DMS79 (cell line): ENCODE results near the gene CSNK1G2.

Experiments
- DNase-seq: peaks from one replicate; lab custom pipeline; 2025; lab: John Stamatoyannopoulos, UW

The CSNK1G2 gene

GRCh38 chr19:1918975-1919374 lies 22.0 kb upstream of the CSNK1G2 start:
- no peak for DNase-seq

- no peak for DNase-seq
Measured at GRCh38 chr19:1920644-1921043, 20.3 kb upstream of the CSNK1G2 start.

- no peak for DNase-seq
Measured at GRCh38 chr19:1921326-1921725, 19.6 kb upstream of the CSNK1G2 start.

- no peak for DNase-seq
Measured at GRCh38 chr19:1921825-1922224, 19.1 kb upstream of the CSNK1G2 start.

GRCh38 chr19:1922803-1923202 lies 18.2 kb upstream of the CSNK1G2 start:
- DNase-seq, result no peak

GRCh38 chr19:1923319-1923718 lies 17.7 kb upstream of the CSNK1G2 start:
- DNase-seq, result no peak

- DNase-seq, result no peak
Measured at GRCh38 chr19:1924320-1924961, 16.5 kb upstream of the CSNK1G2 start.

GRCh38 chr19:1925544-1925943 lies 15.4 kb upstream of the CSNK1G2 start:
- no peak for DNase-seq

- DNase-seq, result peak; percentile 37
Measured at GRCh38 chr19:1929021-1929742, 11.8 kb upstream of the CSNK1G2 start.

GRCh38 chr19:1931445-1931844 lies 9.5 kb upstream of the CSNK1G2 start:
- no peak for DNase-seq

- DNase-seq, result no peak
Measured at GRCh38 chr19:1932395-1932794, 8.6 kb upstream of the CSNK1G2 start.

GRCh38 chr19:1933244-1933643 lies 7.7 kb upstream of the CSNK1G2 start:
- DNase-seq, result no peak

GRCh38 chr19:1933942-1934341 lies 7.0 kb upstream of the CSNK1G2 start:
- DNase-seq, result no peak

- no peak for DNase-seq
Measured at GRCh38 chr19:1935484-1936208, 5.3 kb upstream of the CSNK1G2 start.

GRCh38 chr19:1936430-1936829 lies 4.5 kb upstream of the CSNK1G2 start:
- DNase-seq, result no peak

GRCh38 chr19:1936916-1937610 lies 3.9 kb upstream of the CSNK1G2 start:
- DNase-seq, result no peak

GRCh38 chr19:1938071-1938470 lies 2.9 kb upstream of the CSNK1G2 start:
- no peak for DNase-seq

GRCh38 chr19:1942078-1942933 lies 1.3 kb downstream of the CSNK1G2 start:
- DNase-seq, result peak; percentile 7

- DNase-seq, result peak; percentile 9
Measured at GRCh38 chr19:1942934-1943555, 2.1 kb downstream of the CSNK1G2 start.

GRCh38 chr19:1943661-1944087 lies 2.7 kb downstream of the CSNK1G2 start:
- DNase-seq, result no peak
